ENCODE results near the gene ZNF366.

The ZNF366 gene

GRCh38 chr5:72518001-72518683, 10.9 kb upstream of the ZNF366 start:
- no peak for DNase-seq (ENCODE audit: low read depth in 2 of 2)

DNA sequence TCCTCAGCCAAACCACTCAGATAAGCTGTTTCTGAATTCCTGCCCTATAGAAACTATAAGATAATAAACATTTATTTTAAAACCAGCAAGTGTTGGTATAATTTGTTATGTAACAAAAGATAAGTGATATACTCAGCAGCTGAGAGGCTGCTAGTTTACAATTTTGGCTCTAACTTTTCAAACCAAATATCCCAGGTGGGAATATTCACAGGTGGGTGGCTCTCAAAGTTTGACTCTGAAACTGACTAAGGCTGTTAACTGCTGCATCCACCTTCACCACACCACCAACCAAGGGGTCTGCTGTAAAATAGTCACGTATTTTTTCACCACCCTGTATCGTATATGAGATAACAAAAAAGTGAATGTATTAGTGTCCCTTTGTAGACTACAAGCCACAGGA, 9.7 kb upstream of the ZNF366 start:
- no peak for DNase-seq (ENCODE audit: low read depth in 2 of 2)

- DNase-seq (ENCODE audit: low read depth in 2 of 2) = no peak
Observed at GRCh38 chr5:72515211-72515610, 8.0 kb upstream of the ZNF366 start.

DNA sequence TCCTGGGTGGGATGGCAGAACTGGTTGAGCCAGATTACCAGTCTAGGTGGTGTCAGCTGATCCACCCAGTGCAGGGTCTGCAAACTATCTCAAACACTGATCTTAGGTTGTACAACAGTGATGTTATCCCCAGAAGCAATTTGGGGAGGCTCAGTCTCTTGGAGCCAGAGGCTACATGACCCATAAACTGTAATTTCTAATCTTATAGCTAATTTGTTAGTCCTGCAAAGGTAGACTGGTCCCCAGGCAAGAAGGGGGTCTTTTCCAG, 5.3 kb upstream of the ZNF366 start:
- DNase-seq (ENCODE audit: low read depth in 2 of 2) = no peak

DNA sequence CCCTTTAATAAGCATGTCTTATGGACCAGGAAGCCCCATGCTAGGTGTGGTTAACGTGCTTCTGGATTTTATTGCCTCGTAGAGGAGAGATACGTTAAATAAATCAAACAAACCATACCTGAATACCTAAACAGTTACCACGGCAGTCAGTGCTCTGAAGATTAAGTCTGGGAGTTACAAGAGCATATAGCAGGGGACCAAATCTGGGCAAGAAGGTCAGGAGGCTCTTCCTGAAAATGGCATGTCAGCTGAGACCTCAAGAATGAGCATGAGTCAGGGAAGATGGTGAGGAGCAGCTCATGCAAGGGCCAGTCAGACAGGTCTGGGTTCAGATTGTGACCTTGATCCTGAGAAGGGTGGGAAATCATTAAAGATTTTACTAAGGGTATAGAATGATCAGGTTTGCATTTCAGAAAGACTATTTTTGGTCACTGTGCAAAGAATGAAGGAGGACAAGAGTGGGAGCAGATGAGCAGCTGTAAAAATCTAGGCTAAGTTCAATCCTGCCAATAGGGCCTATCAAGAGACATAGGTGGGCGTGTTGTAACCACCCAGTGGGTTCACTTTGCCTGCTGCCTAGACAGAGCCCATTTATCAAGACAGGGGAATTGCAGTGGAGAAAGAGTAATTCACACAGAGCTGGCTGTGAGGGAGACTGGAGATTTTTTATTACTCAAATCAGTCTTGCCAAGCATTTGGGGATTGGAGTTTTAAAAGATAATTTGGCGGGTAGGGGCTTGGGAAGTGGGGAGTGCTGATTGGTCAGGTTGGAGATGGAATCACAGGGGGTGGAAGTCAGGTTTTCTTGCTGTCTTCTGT, 4.8 kb upstream of the ZNF366 start:
- DNase-seq (ENCODE audit: low read depth in 2 of 2) = no peak

GRCh38 chr5:72511366-72511765, 4.2 kb upstream of the ZNF366 start:
- no peak for DNase-seq (ENCODE audit: low read depth in 2 of 2)

DNA sequence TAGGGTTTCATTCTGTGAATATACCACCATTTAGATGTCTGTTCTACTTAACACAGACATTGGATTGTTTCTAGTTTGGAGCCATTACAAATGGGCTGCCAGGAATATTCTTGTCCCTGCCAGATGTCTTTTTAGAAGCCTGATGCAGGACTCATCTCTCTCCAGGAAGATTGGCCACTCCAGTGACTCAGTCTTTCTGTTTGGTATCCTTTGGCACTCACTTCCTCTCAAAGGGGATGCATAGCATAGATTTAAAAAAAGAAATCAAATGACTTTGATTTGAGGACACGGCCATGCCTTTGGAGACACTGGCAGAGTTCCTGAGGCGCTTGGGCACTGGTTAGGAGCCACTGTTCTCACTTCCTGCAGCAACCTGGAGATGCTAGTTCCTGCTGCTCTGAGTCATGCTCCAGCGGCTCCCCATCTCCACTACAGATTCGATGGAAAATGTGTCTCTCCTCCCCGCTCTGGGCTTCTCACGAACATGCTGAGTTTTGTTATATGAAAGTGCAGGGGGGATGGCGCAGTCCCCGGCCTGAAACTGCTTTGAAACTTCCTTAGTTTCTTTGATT, 3.5 kb upstream of the ZNF366 start:
- no peak for DNase-seq (ENCODE audit: low read depth in 2 of 2)

DNA sequence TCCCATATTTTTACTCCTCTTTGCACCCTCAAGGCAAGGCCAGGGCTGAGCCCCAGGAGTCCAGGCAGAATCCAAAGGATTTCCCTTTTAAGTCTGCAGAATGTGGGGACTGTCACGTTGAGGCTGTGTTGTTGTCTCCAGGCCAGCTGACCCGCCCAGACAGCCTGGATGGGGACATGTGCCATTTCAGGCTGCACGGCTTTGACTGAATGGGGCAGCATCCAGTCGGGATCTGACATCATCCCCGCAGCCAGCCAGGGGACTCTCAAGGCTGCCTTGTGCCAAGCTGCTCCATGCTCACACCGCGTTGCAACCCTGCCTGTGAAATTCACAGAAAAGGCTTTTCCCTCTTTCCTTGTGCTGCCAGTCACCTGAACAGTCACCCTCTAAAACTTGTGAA, 2.2 kb upstream of the ZNF366 start:
- DNase-seq (ENCODE audit: low read depth in 2 of 2) = no peak

DNA sequence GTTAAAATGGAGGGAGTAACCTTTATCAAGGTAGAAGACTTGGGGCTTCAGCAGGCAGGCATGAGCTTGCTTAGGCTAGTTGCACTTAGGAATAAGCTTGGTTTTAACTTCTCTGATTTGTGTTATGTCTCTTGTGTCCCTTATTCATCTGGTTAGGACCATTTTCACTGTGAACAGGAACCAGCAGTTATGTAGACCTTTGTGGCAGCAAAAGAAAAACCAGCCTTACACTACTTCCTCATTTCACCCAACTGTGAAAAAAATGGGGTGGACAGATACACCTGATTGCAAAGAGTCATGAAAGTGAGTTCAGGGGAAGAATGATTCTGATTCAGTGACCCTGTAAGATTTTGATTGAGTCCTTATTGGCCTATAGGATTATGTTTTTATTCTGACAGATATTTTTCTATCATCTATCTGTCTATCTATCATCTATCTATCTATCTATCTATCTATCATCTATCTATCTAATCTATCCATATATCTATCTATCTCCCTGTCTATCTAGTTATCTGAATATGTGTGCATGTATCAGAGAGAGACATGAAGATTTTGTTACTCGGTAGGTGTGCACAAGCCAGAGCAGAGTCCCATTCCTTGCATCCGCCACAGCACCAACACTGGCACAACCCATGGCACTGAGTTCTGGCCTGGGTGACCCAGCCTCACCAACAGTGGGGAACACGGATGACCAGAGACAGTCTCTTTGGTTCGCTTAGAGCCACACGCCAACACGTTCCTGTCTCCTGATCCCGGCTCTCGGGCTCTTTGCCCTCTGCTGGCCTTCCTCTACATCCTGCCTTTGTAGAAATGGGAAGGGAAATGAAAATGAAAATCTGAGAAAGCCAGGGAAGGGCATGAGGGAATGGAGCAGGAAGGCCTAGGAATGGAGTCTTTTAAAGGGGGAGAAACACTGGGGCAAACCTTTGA, 1.3 kb upstream of the ZNF366 start:
- no peak for DNase-seq (ENCODE audit: low read depth in 2 of 2)

- DNase-seq (ENCODE audit: low read depth in 2 of 2) = no peak
Observed at GRCh38 chr5:72507907-72508238, 663 bp upstream of the ZNF366 start.

DNA sequence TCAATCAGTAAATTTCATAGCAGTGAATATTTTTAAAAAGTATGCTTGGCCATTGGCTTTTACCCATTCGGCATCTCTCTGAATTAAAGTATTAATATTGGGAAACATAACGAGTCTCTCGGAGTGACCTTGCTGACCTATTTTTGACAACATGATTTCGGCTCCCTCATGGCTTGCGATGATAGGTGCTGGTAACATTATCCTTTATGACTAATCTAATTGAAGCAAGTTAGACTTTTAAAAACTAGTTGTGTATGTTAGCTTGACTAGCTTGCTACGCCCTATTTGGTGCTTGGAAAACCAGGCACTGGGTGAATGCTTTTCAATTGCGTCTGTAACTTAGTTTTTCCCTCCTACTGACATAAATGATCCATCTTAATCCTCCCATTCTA, 1.1 kb downstream of the ZNF366 start:
- no peak for DNase-seq (ENCODE audit: low read depth in 2 of 2)

GRCh38 chr5:72505539-72506157, 1.6 kb downstream of the ZNF366 start:
- DNase-seq (ENCODE audit: low read depth in 2 of 2) = no peak

DNA sequence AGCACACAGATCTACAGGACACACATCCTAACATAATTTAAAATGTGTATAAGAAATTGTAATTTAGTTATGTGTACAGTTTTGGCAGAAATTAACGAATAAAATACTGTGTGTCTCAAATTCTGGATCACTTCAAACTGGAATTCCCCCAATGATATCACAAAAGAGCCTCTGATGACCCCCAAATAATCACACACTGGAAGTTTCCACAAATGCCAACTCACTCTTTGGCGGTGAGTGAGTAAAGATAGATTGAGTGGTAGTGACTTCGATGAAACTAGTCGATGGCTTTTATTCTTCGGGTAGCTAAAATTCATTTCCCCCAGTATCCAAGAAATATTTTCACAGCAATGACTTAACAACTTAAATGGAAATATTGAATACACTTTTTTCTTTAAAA, 2.2 kb downstream of the ZNF366 start:
- DNase-seq (ENCODE audit: low read depth in 2 of 2) = no peak

DNA sequence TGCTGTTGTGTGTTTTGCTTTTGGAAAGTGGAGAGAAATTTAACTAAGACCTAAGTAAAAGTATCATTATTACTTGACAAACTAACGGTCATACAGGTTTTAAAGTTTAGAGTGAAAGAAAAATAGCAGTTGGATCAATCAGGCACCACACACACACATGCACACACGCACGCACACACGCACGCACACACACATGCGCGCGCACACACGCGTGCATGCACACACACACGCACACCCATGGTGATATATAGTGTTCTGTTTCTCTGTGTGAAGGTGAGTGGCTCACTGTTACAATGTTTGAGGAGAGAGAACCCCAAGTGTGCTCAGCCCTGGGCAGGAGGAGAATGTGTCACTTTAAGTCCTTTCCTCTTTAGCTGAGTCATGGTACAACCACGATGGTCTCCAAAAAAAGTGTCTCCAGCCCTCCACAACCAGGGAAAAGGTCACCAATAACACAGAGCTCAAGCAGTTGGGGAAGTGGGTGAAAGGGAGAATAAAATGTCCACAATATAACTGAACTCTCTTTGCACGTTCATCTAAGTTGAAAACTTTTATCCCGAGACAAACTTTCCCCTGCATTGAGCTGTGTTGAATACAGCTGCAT, 3.2 kb downstream of the ZNF366 start:
- DNase-seq (ENCODE audit: low read depth in 2 of 2) = no peak

- DNase-seq (ENCODE audit: low read depth in 2 of 2) = no peak
Observed at GRCh38 chr5:72501488-72501887, 5.7 kb downstream of the ZNF366 start.

DNA sequence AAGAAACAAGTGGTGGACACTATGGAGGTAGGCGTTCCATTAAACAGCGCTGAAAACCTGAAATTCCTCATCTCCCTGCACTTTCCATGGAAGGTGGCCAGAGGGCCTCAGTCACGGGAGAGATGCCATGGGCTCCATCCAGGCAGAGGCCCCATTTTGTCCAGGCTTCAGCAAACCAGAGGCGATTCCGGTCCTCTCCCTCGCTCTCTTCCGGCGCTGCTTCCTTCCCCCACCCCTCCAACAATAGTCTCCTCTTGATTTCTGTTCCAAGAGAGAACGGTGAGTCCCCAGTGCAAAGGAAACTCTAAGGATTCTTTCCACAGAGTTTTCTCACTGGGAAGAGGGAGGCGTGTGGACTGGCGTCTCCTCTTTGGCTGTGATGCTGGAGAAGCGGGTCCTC, 7.5 kb downstream of the ZNF366 start:
- DNase-seq (ENCODE audit: low read depth in 2 of 2) = no peak

DNA sequence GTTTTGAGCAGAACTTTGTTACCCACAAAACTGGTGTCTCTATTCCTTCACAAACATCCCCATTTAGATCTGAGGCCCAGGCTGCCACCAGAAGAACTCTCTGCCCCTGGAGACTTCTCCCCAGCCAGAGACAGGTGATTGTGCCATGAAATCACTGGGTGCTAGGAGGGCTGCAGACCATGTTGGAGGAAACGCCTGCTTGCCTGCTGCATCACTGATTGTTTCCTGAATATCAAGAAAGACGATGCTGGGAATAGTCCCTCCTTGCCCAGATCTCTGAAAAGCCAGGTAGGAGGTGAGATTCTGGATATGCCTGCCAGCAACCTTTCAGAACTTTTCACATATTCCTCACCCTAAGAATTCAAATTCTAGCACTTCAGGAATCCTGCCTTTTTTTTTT, 8.1 kb downstream of the ZNF366 start:
- no peak for DNase-seq (ENCODE audit: low read depth in 2 of 2)

DNA sequence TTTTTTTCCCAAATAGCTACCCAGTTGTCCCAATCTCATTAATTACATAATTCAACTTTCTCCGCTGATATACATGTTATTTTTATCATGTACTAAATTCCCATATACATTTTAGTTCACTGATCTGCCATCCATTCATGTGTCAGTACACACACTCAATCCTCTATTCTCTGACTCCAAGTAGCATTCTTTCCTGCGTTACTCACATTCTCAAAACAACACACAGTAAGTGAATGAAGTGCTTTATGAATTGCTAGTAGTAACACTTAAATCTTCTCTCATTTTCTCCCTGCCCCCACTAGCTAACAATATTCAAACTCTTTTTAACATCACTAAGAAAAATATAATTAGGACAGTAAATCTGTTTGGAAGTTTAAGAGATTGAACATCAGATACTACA, 8.9 kb downstream of the ZNF366 start:
- no peak for DNase-seq (ENCODE audit: low read depth in 2 of 2)

DNA sequence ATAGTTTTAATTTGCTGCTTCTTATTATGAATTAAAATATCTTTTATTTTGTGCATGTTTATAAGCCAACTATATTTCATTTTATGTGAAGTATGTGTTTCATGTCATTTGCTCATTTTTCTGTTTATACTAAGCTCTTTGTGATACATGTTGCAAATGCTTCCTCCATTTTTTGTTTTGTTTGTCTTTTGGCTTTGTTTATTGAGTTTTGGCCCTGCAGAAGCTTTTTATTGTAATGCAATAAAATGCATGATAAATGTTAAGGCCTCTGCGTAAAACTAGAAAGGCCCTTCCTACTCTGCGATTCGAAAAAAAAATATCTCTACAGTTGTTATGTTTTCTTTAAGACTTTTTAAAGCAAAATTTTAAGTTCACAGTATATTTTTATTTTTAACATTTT, 9.4 kb downstream of the ZNF366 start:
- no peak for DNase-seq (ENCODE audit: low read depth in 2 of 2)

DNA sequence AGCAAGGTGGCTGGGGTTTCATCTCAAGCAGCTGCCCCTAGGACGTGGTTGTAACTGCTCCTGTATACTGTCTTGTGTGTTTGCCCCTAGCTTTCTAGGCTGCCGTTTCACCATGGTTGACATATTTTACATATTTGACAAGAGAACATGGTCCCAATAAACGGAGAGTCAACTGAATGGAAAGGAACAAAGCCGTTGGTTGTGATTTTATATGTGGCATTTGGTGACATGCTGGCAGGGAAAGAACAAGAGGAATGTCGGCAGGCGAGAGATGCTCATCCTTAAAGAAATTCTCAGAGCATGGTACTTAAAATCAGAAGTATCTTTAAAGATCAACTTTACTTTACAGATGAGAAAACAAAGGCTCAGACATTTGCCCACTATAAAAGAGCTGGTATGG, 11.8 kb downstream of the ZNF366 start:
- DNase-seq (ENCODE audit: low read depth in 2 of 2) = no peak

GRCh38 chr5:72494623-72495124, 12.5 kb downstream of the ZNF366 start:
- DNase-seq (ENCODE audit: low read depth in 2 of 2) = no peak

Measured in stimulated activated CD8-positive, alpha-beta memory T cell treated with anti-CD3 and anti-CD28 coated beads, Interleukin-2, amount 100 ng/mL, for 48 hours (primary cell).